ENCODE results near the gene GGA2.
A peak's percentile ranks its signal among the peaks of the same experiment; 100 is the strongest.
"Not testable (repeated sequence)": the region's sequence is repeated elsewhere in the genome, so short reads cannot be mapped to it uniquely, and the experiment has no call there.

The GGA2 gene

DNA sequence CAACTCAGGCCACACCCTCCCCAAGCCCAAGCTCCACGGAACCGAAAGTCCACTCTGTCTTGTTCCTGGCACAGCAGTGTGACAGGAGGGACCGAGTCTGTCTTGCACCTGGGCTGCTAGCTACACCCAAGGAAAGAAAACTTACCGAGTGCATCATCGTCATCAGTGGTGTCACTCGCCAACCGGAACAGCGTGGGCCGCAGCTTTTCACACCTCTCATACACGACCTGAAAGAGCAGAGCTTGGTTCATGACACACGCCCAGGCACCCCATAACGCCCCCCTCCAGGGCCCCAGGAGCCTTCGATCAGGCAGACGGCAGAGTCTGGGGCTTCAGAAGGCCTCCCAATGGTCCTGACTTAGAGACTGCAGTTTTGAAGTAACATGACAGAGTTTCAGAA, 27.5 kb downstream of the GGA2 start:
- H3K27ac Mint-ChIP-seq = peak overlapping the region; percentile 93
- H3K4me1 Mint-ChIP-seq = peaks cover 17% of the 10 kb centered on the region
- DNase-seq (ENCODE audit: low spot score in 2 of 2) (peak; percentile 34 to 85), ATAC-seq (peak; percentile 95)
- H3K36me3 Mint-ChIP-seq = peaks cover 100% of the 10 kb centered on the region
- H3K4me3 Mint-ChIP-seq = peak overlapping the region; percentile 62
- H3K9me3 Mint-ChIP-seq = no peaks in the 10 kb centered on the region

DNA sequence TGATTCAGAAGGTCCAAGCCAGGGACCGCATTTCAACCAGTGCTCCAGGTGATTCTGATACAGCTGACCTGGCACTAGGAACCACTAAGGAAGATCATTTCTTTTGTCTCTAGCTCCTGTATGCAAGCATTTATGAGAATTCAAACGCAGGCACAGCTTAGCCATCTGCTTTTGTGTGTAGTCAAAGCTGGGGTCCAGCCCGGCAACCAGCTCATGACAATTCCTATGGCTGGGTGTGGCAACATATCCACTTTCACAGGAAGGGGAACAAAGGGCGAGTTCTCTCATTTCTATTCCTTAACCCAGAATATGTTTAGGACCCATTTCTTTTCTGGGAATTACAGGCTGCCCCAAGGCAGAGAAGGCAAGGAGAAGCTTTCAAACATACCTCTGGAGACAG, 30.0 kb downstream of the GGA2 start:
- H3K9me3 Mint-ChIP-seq = no peaks in the 10 kb centered on the region
- H3K27ac Mint-ChIP-seq = peak overlapping the region; percentile 88
- H3K36me3 Mint-ChIP-seq = peaks cover 100% of the 10 kb centered on the region
- ATAC-seq = no peak
- peaks cover 17% of the 10 kb centered on the region for H3K4me1 Mint-ChIP-seq
- no peak overlapping the region for H3K4me3 Mint-ChIP-seq
- DNase-seq (ENCODE audit: low spot score in 2 of 2) = no peak

DNA sequence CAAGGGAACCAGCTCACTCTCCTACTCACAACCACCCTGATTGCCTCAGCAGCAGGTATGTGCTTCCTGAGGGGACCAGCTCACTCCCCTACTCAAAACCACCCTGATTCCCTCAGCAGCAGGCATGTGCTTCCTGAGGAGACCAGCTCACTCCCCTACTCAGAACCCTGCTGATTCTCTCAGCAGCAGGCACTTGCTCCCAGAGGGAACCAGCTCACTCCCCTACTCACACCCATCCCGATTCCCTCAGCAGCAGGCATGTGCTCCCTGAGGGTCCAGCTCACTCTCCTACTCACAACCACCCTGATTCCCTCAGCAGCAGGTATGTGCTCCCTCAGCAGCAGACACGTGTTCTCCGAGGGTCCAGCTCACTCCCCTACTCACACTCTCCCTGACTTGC, 31.2 kb downstream of the GGA2 start:
- Mint-ChIP-seq H3K27ac (peak overlapping the region; percentile 88), H3K4me3 (no peak overlapping the region), H3K4me1 (peaks cover 17% of the 10 kb centered on the region), H3K36me3 (peaks cover 100% of the 10 kb centered on the region), H3K9me3 (no peaks in the 10 kb centered on the region)
- DNase-seq (ENCODE audit: low spot score in 2 of 2) (no peak), ATAC-seq (no peak)

DNA sequence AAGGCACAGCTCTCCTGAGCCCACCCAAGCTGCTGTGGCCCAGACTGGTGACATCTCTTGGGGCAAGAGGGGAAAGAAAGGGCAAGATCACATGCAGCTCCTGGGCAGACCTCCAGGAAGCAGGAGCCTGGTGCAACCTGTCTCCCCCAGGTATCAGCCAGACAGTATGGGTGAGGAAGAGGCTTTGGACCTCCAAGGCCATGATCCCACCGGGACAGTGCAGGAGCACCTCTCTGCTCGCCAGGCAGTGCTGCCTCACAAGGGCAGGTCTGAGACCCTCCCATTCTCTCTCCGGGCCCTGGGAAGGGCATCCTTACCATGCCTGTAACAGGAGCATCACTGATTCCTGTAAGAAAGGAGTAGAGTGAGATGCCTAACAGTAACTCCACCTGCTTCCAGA, 31.7 kb downstream of the GGA2 start:
- Mint-ChIP-seq H3K4me1 (peaks cover 17% of the 10 kb centered on the region), H3K9me3 (no peaks in the 10 kb centered on the region), H3K36me3 (peaks cover 100% of the 10 kb centered on the region), H3K4me3 (no peak overlapping the region), H3K27ac (peak overlapping the region; percentile 37)
- no peak for ATAC-seq
- no peak for DNase-seq (ENCODE audit: low spot score in 2 of 2)

DNA sequence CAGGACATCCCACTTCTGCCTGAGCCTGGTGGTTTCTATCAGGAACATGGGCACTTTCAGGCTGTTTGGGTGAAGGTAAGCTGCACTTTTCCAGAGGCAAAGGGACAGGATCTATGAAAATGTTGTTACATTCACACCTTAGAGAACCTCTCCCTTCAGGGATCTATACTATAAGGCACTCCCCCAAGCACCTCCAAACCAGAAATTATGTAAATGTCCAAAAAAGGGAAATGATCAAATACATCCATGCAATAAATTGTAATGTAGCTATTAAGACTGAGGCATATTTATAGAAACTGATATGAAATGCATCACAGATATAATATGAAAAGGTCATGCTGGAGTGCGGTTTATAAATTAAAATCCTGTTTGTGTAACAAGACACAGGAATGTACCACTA, 34.0 kb downstream of the GGA2 start:
- Mint-ChIP-seq H3K36me3 (peaks cover 100% of the 10 kb centered on the region), H3K4me3 (no peak overlapping the region), H3K27ac (peak overlapping the region; percentile 12), H3K9me3 (no peaks in the 10 kb centered on the region), H3K4me1 (peaks cover 11% of the 10 kb centered on the region)
- DNase-seq (ENCODE audit: low spot score in 2 of 2) (no peak), ATAC-seq (no peak)

DNA sequence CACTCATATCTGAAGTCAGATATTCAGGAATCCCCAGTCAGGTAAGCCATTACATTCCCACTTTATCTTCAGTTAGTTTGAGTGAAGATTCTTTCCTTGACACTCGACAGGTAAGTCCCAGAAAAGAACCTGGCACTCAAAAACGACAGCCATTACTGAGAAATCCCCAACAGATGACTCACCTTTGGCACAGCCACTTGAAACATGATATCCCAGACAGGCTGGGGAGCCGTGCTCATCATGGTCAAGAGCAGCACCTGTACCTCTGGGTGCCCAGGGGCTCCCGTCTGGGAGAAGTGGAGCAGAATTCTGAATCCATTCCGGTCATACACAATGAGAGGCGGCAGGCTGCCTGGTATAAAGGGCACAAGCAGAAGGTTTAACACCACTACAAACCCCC, 40.5 kb downstream of the GGA2 start:
- no peaks in the 10 kb centered on the region for H3K4me1 Mint-ChIP-seq
- H3K27ac Mint-ChIP-seq = peak overlapping the region; percentile 66
- H3K36me3 Mint-ChIP-seq = peaks cover 95% of the 10 kb centered on the region
- no peak overlapping the region for H3K4me3 Mint-ChIP-seq
- no peaks in the 10 kb centered on the region for H3K9me3 Mint-ChIP-seq
- no peak for DNase-seq (ENCODE audit: low spot score in 2 of 2)
- ATAC-seq = no peak

DNA sequence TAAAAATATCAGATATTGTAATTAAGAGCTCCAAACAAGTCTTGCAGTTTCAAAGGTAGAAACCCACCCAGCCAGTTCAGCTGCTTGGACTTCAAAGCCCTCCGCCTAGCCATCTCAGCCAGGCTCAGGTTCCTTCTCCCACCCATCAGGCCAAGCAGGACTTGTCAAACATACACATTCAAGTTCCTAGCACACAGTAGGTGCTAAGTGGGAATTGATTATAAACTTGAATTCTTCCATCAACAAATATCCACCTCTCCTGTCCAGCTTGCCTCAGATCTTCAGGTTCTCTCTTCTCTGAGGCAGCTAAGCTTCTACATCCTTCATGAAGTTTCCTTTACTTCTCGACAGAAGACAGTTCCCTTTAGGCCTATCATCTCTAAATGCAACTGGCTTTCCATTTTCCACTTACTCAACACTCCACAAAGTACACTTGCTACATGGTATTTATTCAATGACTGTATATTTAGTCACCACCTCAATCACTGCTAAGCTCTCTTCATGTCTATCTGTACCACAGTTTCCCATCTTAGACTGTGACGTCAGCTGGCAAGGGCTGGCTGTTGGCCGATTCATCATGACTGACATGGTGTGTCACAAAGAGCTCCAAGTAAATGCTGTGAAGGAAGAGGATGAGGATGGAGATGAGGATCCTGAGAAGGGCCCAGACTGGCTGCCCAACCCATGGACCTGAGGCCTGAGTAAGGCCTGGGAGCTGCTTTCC, 44.0 kb downstream of the GGA2 start:
- no peak overlapping the region for H3K4me3 Mint-ChIP-seq
- H3K4me1 Mint-ChIP-seq = no peaks in the 10 kb centered on the region
- peaks cover 67% of the 10 kb centered on the region for H3K36me3 Mint-ChIP-seq
- ATAC-seq (peak; percentile 73), DNase-seq (ENCODE audit: low spot score in 2 of 2) (no peak)
- no peak overlapping the region for H3K27ac Mint-ChIP-seq
- H3K9me3 Mint-ChIP-seq = no peaks in the 10 kb centered on the region

DNA sequence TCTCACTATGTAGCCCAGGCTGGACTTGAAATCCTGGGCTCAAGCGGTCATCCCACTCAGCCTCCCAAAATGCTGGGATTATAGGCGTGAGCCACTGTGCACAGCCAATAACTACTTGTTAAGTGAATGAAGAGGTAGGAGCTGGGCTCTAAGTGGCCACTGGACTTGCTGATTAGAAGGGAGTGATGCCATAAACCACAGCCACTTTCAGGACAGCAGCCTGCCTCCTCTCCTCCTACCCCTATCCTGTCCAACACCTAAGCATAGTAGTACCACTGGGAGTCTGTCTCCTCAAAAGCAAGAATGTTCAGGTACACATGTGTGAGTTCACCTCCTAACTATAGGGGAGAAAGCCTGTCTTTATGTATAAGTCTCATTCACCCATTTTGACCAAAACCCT, 45.1 kb downstream of the GGA2 start:
- H3K4me1 Mint-ChIP-seq = no peaks in the 10 kb centered on the region
- ATAC-seq (no peak), DNase-seq (ENCODE audit: low spot score in 2 of 2) (no peak)
- no peak overlapping the region for H3K4me3 Mint-ChIP-seq
- no peaks in the 10 kb centered on the region for H3K9me3 Mint-ChIP-seq
- peaks cover 61% of the 10 kb centered on the region for H3K36me3 Mint-ChIP-seq
- H3K27ac Mint-ChIP-seq = peak overlapping the region; percentile 29

DNA sequence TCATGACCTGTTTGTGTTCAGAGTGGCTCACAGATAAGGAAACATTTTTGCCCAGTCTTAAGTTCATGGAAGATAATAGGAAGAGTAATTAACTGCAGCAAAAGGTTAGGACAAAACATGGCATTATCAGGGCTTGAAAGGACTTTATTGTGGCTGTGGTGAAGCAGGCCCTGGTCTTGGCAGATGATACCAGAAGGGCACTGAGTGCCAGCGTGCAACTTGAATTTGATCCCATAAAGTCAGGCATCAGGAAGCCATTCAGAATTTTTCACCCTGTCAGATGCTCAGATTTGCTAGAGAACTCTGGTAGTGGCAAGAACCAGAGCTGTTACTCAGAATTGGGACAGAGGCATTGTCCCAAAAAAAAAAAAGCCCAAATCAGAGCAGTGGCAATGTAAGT, 46.1 kb downstream of the GGA2 start:
- Mint-ChIP-seq H3K4me3 (no peak overlapping the region), H3K4me1 (no peaks in the 10 kb centered on the region), H3K27ac (peak overlapping the region; percentile 29), H3K9me3 (no peaks in the 10 kb centered on the region), H3K36me3 (peaks cover 51% of the 10 kb centered on the region)
- no peak for DNase-seq (ENCODE audit: low spot score in 2 of 2)
- no peak for ATAC-seq

DNA sequence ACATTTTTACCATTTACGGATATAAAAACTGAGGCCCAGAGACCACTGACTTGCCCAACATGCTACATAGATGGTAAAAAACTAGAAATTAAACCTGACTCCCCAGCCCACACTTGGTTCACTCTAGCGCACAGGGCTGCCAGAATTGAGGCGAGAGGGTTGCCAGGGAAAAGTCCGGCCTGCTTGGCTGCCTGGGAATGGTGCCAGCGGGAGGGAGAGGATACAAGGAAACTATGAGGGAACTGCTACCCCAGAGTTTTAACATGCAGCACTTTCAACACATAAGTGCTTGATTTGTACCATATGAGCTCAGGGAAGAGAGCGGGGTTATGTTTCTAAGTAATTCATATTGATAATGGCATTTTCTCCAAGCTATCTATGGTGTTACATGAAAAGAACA, 47.3 kb downstream of the GGA2 start:
- H3K4me1 Mint-ChIP-seq; H3K9me3 Mint-ChIP-seq; DNase-seq (ENCODE audit: low spot score in 2 of 2); H3K27ac Mint-ChIP-seq; H3K4me3 Mint-ChIP-seq; ATAC-seq: not testable (repeated sequence)
- H3K36me3 Mint-ChIP-seq = peaks cover 40% of the 10 kb centered on the region

DNA sequence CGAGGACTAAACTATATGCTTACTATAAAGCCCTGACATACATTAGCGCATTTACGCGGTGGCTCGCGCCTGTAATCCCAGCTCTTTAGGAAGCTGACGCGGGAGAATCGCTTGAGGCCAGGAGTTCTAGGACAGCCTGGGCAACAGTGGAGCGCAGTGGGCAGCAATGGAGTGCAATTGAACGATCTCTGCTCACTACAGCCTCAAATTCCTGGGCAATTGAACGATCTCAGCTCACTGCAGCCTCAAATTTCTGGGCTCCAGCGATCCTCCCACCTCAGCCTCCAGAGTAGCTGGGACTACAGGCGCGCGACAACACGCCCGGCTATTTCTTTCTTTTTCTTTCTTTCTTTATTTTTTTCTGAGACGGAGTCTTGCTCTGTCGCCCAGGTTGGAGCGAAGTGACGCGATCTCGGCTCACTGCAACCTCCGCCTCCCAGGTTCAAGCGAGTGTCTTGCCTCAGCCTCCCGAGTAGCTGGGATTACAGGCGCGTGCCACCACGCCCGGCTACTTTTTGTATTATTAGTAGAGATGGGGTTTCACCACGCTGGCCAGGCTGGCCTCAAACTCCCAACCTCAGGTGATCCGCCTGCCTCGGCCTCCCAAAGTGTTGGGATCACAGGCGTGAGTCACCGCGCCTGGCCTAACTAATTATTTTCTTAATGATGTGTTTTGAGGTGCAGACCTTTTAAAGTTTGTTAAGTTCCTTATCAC, 56.8 kb downstream of the GGA2 start:
- no peak for DNase-seq (ENCODE audit: low spot score in 2 of 2)
- H3K4me3 Mint-ChIP-seq = peak overlapping the region; percentile 90
- no peak for ATAC-seq
- H3K9me3 Mint-ChIP-seq = no peaks in the 10 kb centered on the region
- peaks cover 42% of the 10 kb centered on the region for H3K4me1 Mint-ChIP-seq
- H3K36me3 Mint-ChIP-seq = peaks cover 19% of the 10 kb centered on the region
- peak overlapping the region; percentile 89 for H3K27ac Mint-ChIP-seq

DNA sequence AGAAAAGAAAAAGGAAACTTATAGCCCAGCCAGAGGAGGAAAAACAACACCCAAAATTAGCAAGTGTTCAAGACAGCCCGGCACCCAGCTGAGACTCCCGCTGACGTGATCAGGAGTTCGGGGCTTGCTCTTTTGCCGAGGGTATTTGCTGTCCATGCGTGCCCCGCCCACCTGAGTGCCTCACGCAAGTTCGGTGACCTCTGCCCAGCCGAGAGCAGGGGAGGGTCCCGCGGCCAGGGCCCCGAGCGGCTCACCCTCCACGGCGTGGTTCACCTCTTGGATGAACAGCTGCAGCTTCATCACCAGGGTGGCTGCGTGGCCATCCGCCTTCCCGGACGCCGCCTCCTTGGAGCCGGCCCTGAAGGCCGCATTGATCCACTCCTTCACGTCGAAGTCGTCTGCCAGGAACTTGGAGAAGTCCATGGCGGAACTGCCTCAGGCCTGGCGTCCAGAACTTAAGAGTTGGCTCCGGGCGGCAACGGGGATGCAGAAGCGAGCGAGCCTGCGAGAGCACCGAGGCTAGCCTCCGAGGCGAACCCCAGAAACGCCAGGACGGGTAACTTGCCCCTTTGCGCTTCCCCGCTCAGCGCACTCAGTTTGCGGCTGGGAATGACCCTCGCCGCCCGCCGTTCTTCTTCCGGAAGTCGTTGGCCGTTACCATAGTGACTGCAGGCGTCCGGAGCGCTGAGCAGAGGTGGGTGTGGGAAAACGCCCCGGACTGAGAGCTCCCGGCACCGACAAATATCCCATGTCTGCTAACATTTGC, 57.5 kb downstream of the GGA2 start, which contains the start of gene COG7:
TSS of gene COG7 (minus strand) at position 618 of the 766 bp plus-strand sequence. CDS start at position 423, 195 bp downstream.
- DNase-seq (ENCODE audit: low spot score in 2 of 2) (peak; percentile 71 to 93), ATAC-seq (peak; percentile 97)
- peaks cover 48% of the 10 kb centered on the region for H3K4me1 Mint-ChIP-seq
- peak within 1 kb of the TSS; percentile 89 for H3K27ac Mint-ChIP-seq
- no peaks in the 10 kb centered on the region for H3K9me3 Mint-ChIP-seq
- peaks cover 19% of the 10 kb centered on the region for H3K36me3 Mint-ChIP-seq
- peak within 1 kb of the TSS; percentile 90 for H3K4me3 Mint-ChIP-seq

DNA sequence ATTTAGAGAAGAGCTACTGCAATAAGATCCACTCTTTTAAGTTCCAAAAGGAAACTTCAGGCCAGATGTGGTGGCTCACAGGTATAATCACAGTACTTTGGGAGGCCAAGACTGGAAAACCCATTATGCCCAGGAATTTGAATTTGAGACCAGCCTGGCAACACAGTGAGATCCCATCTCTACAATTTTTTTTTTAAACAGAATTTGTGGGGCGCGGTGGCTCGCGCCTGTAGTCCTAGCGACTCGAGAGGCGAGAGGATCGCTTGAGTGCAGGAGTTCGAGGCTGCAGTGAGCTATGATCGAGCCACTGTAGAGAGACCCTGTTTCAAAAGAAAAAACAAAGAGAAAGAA, 58.1 kb downstream of the GGA2 start:
- peaks cover 48% of the 10 kb centered on the region for H3K4me1 Mint-ChIP-seq
- no peaks in the 10 kb centered on the region for H3K9me3 Mint-ChIP-seq
- peak overlapping the region; percentile 89 for H3K27ac Mint-ChIP-seq
- H3K36me3 Mint-ChIP-seq = peaks cover 19% of the 10 kb centered on the region
- no peak for ATAC-seq
- DNase-seq (ENCODE audit: low spot score in 2 of 2) = no peak
- peak overlapping the region; percentile 90 for H3K4me3 Mint-ChIP-seq

DNA sequence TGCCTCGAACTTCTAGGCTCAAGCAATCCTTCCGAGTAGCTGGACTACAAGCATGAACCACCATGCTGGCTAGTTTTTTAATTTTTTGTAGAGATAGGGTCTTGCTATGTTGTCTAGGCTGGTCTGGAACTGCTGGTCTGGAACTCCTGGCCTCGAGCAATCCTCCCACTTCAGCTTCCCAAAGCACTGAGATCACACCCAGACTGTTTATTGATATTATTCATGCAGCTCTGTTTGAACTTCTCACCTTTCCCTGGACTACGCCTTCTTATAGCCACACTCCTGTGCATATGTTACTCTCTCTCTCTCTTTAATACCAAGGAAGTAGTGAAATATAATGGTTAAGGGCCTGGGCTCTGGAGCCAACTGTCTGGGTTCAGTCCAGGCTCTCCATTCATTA, 61.9 kb downstream of the GGA2 start:
- H3K9me3 Mint-ChIP-seq = no peaks in the 10 kb centered on the region
- H3K27ac Mint-ChIP-seq = no peak overlapping the region
- H3K4me3 Mint-ChIP-seq = no peak overlapping the region
- peaks cover 38% of the 10 kb centered on the region for H3K36me3 Mint-ChIP-seq
- peaks cover 39% of the 10 kb centered on the region for H3K4me1 Mint-ChIP-seq
- no peak for ATAC-seq
- no peak for DNase-seq (ENCODE audit: low spot score in 2 of 2)

DNA sequence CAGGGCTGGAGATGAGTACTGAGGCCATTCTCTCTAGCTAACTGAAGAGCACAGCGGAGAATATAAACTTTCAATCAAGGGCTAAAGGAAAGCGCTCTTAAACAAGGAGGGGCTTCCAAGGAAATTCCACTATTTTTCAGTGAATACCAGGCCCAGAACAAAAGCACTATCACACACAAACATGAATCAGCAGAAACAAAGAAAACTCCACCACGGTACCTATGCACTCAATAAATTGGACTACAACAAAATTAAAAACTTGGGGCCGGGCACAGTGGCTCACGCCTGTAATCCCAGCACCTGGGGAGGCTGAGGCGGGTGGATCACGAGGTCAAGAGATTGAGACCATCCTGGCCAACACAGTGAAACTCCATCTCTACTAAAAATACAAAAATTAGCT, 72.8 kb downstream of the GGA2 start:
- ATAC-seq; DNase-seq (ENCODE audit: low spot score in 2 of 2); H3K27ac Mint-ChIP-seq; H3K4me3 Mint-ChIP-seq; H3K4me1 Mint-ChIP-seq; H3K9me3 Mint-ChIP-seq: not testable (repeated sequence)
- H3K36me3 Mint-ChIP-seq = peaks cover 86% of the 10 kb centered on the region
